Endothelial cell of umbilical vein (primary cell): Measurements from ENCODE around the gene PIM2. TPM values are rescaled to one million over a fixed set of nuclear protein-coding genes. Genes with fewer than 3 reads are reported as not detected.

Experiments used
- BruUV-seq: library from RNA; stranded (reverse); fragments of 400-500 nt; replicated peaks from 2 replicates; lab custom pipeline; 2021; lab: Mats Ljungman, UMichigan
- CTCF ChIA-PET: fragments of 300-600, 350-600 bp; sonication (Branson Sonifier 250); formaldehyde crosslinking; loops from one replicate; lab custom pipeline; 2021; ENCODE audit warnings: antibody characterized with exemption, inconsistent platforms; lab: Charles Lee
- POLR2A ChIA-PET: fragments of 300-600, 350-600 bp; sonication (Branson Sonifier 250); formaldehyde crosslinking; loops from one replicate; lab custom pipeline; 2021; ENCODE audit warnings: antibody characterized with exemption, inconsistent platforms; lab: Charles Lee
- DNase-seq: peaks from one replicate; pipeline ENCODE4 v3.0.0-alpha.2; 2011; ENCODE audit warnings: low read depth, low spot score
- FAIRE-seq: peaks from 2 replicates; lab custom pipeline; 2011; peaks lifted over from hg19 to GRCh38; lab: Jason Lieb, UNC
- H2AFZ ChIP-seq: 2 replicates; pipeline ENCODE4 v1.6.0; 2012; ENCODE audit warnings: low read depth, low read length, control low read depth, inconsistent platforms
- H3K27ac ChIP-seq: 2 replicates; pipeline ENCODE4 v1.5.1; 2011; ENCODE audit warnings: low read depth, mild to moderate bottlenecking, control low read depth, low read length, moderate library complexity; ENCODE audit not compliant: insufficient read depth
- H3K27me3 ChIP-seq, 2 experiments: 2 replicates each; pipeline versions ENCODE4 v1.6.0 to v1.6.1; 2011; ENCODE audit warnings: low read length in 2 of 2, mixed read lengths in 1 of 2; ENCODE audit not compliant: control insufficient read depth in 2 of 2, insufficient read depth in 2 of 2
- H3K36me3 ChIP-seq, 2 experiments: 2 replicates in 1 of 2; 3 replicates in 1 of 2; pipeline ENCODE4 v1.5.1; 2011; ENCODE audit warnings: low read length in 2 of 2, mild to moderate bottlenecking in 1 of 2, moderate library complexity in 1 of 2; ENCODE audit not compliant: control insufficient read depth in 2 of 2, insufficient read depth in 2 of 2; ENCODE audit errors: extremely low read depth in 1 of 2
- H3K4me1 ChIP-seq: 3 replicates; pipeline ENCODE4 v1.5.1; 2011; ENCODE audit warnings: mild to moderate bottlenecking, low read length; ENCODE audit not compliant: control insufficient read depth, insufficient read depth; ENCODE audit errors: extremely low read depth
- H3K4me2 ChIP-seq: 2 replicates; pipeline ENCODE4 v1.6.1; 2011; ENCODE audit warnings: low read length, control low read depth, mixed read lengths; ENCODE audit not compliant: insufficient read depth
- H3K4me3 ChIP-seq, 3 experiments: fragments of 200-600 bp in 1 of 3; sonication (generic), shearing (Covaris generic) in 1 of 3; replicated peaks in 1 of 3; 2 replicates each; pipeline ENCODE4 v1.5.1; 2011 to 2016; ENCODE audit warnings: control low read depth in 3 of 3, low read length in 3 of 3, mild to moderate bottlenecking in 2 of 3, inconsistent platforms in 1 of 3, low read depth in 1 of 3, moderate library complexity in 1 of 3; ENCODE audit not compliant: insufficient read depth in 1 of 3
- H3K79me2 ChIP-seq: 2 replicates; pipeline ENCODE4 v1.6.0; 2012; ENCODE audit warnings: low read length, inconsistent platforms; ENCODE audit not compliant: control insufficient read depth, insufficient read depth
- H3K9ac ChIP-seq: replicated peaks from 2 replicates; pipeline ENCODE3; 2011; ENCODE audit warnings: low read length, control low read depth; ENCODE audit not compliant: insufficient read depth; ENCODE audit errors: extremely low read depth
- H3K9me1 ChIP-seq: replicated peaks from 3 replicates; pipeline ENCODE4 v1.6.0; 2011; ENCODE audit warnings: mild to moderate bottlenecking, low read length; ENCODE audit not compliant: control insufficient read depth, insufficient read depth; ENCODE audit errors: extremely low read depth
- H3K9me3 ChIP-seq: replicated peaks from 2 replicates; pipeline ENCODE4 v1.5.1; 2012; ENCODE audit warnings: low read length, inconsistent platforms; ENCODE audit not compliant: control insufficient read depth, insufficient read depth
- H4K20me1 ChIP-seq: replicated peaks from 2 replicates; pipeline ENCODE3; 2011; ENCODE audit warnings: mild to moderate bottlenecking, low read length; ENCODE audit not compliant: control insufficient read depth, insufficient read depth; ENCODE audit errors: extremely low read depth
- CTCF ChIP-seq, 2 donors: IDR thresholded peaks; 1 replicate in 1 of 2; 2 replicates in 1 of 2; pipeline ENCODE4 v1.5.1; 2011; ENCODE audit warnings: low read length in 2 of 2, mild to moderate bottlenecking in 2 of 2, moderate library complexity in 2 of 2, control low read depth in 1 of 2, inconsistent platforms in 1 of 2, low read depth in 1 of 2; ENCODE audit not compliant: insufficient read depth in 1 of 2; ENCODE audit errors: extremely low read depth in 1 of 2
- EZH2 ChIP-seq: IDR thresholded peaks from 2 replicates; pipeline ENCODE4 v1.6.1; 2012; ENCODE audit warnings: borderline replicate concordance, low read depth, mild to moderate bottlenecking, moderate library complexity, low read length, inconsistent platforms; ENCODE audit not compliant: severe bottlenecking
- FOS ChIP-seq: IDR thresholded peaks from 2 replicates; pipeline ENCODE4 v1.6.1; 2011; ENCODE audit warnings: mild to moderate bottlenecking, low read length, moderate library complexity, borderline replicate concordance; ENCODE audit not compliant: insufficient read depth
- GATA2 ChIP-seq: IDR thresholded peaks from 2 replicates; pipeline ENCODE4 v1.7.0; 2011; ENCODE audit warnings: low read depth, mild to moderate bottlenecking, moderate library complexity, mixed read lengths, low read length; ENCODE audit not compliant: insufficient read length, insufficient read depth
- JUN ChIP-seq: IDR thresholded peaks from 2 replicates; pipeline ENCODE4 v1.6.1; 2011; ENCODE audit warnings: borderline replicate concordance, low read depth; ENCODE audit not compliant: insufficient read length, insufficient read depth
- MAX ChIP-seq: IDR thresholded peaks from 2 replicates; pipeline ENCODE4 v1.6.1; 2011; ENCODE audit not compliant: insufficient read depth, insufficient read length
- MYC ChIP-seq: IDR thresholded peaks from one replicate; pipeline ENCODE4 v1.6.1; 2011; ENCODE audit warnings: mild to moderate bottlenecking, low read depth, low read length
- POLR2A ChIP-seq: IDR thresholded peaks from 2 replicates; pipeline ENCODE4 v1.6.1; 2012; ENCODE audit warnings: low read depth, mild to moderate bottlenecking, control low read depth, low read length
- POLR2AphosphoS5 ChIP-seq: IDR thresholded peaks from 2 replicates; pipeline ENCODE4 v1.6.1; 2012; ENCODE audit warnings: low read depth, mild to moderate bottlenecking, control low read depth, low read length, moderate library complexity; ENCODE audit not compliant: insufficient read depth
- dilution Hi-C: fragments of 300-500 bp; cut with MboI; formaldehyde crosslinking; loops from one replicate; pipeline ENCODE4 v1.15.0; 2019; ENCODE audit warnings: low sequenced_read_pairs; ENCODE audit not compliant: extremely low pct_ligation_motif_present
- intact Hi-C: fragments of 100-400 bp; cut with micrococcal nuclease; formaldehyde crosslinking; loops from one replicate; pipeline ENCODE4 v1.10.0; 2022
- polyA plus RNA-seq, 4 experiments: library from polyadenylated mRNA; depleted of rRNA in 3 of 4; stranded (reverse) in 3 of 4; unstranded in 1 of 4; fragments of >200 nt; gene quantifications; 2 replicates each; pipeline versions ENCODE4 v1.2.1 to v1.2.3, GENCODE V29; 2011 to 2012; ENCODE audit warnings: missing spikeins in 1 of 4
- total RNA-seq: library from RNA; stranded (reverse); gene quantifications from 2 replicates; pipeline ENCODE4 v1.2.3, GENCODE V29; 2021

The PIM2 gene
- total and polyA plus RNA-seq, 2 donors (not counting 3 experiments of a cell fraction or from before 2014, with no cell fraction given) = 7.4 to 7.5 TPM

GRCh38 chrX:48919947-48920717, 1.3 kb upstream of the PIM2 start:
- Histone ChIP-seq H3K4me1 (peaks cover 2% of the 10 kb centered on the region), H3K4me2 (no peak overlapping the region), H3K9me1 (no peaks in the 10 kb centered on the region), H3K27me3 (no peaks in the 10 kb centered on the region), H3K79me2 (peaks cover 2% of the 10 kb centered on the region), H4K20me1 (no peaks in the 10 kb centered on the region), H3K9ac (no peak overlapping the region), H3K36me3 (peaks cover 0 to 10% of the 10 kb centered on the region in 2 experiments), H3K27ac (no peak overlapping the region), H3K9me3 (no peaks in the 10 kb centered on the region), H3K4me3 (no peak overlapping the region), H2AFZ (no peak overlapping the region)
- ChIA-PET CTCF (interaction anchor here (1.0 kb wide), 1 partner anchor 26 kb away, joined by 3 read pairs; no protein-coding TSS in a partner anchor), POLR2A (no interaction called here)
- BruUV-seq = no TSS peak
- dilution Hi-C loops (no loop called here), intact Hi-C loops (loop anchor here (1.0 kb wide), 1 partner anchor 38 kb away; no protein-coding TSS in a partner anchor)
- DNase-seq = no peak
- TF ChIP-seq POLR2AphosphoS5 = no peak
- TF ChIP-seq CTCF (IDR thresholded peaks at IDR 0.05; ENCODE audit: extremely low read depth in 1 of 2, insufficient read depth in 1 of 2, low read depth in 1 of 2, low read length in 2 of 2) = no peak
- TF ChIP-seq MYC = no peak
- TF ChIP-seq FOS = no peak
- TF ChIP-seq GATA2 = no peak
- TF ChIP-seq POLR2A = no peak
- no peak for TF ChIP-seq MAX
- TF ChIP-seq JUN = no peak
- TF ChIP-seq EZH2 = no peak
- no peak for FAIRE-seq
